Kidney (tissue), 14 donors: Measurements from ENCODE around the gene SYNGR1. TPM values are rescaled to one million over a fixed set of nuclear protein-coding genes. Genes with fewer than 3 reads are reported as not detected.
A peak's percentile ranks its signal among the peaks of the same experiment; 100 is the strongest.

ENCODE experiments used
- DNase-seq, 5 donors: peaks; one replicate each; pipeline ENCODE4 v3.0.0-alpha.2; 2013 to 2020
- FAIRE-seq: peaks from 2 replicates; lab custom pipeline; 2012; peaks lifted over from hg19 to GRCh38; lab: Jason Lieb, UNC
- H3K27ac ChIP-seq, 2 donors: one replicate each; pipeline ENCODE4 v1.7.0; 2013; ENCODE audit warnings: low read depth in 2 of 2, low read length in 2 of 2, inconsistent platforms in 1 of 2
- H3K27me3 ChIP-seq: one replicate; pipeline ENCODE4 v1.7.1; 2013; ENCODE audit warnings: low read length, inconsistent platforms; ENCODE audit not compliant: control insufficient read depth, insufficient read depth
- H3K36me3 ChIP-seq, 3 donors: one replicate each; pipeline versions ENCODE4 v1.7.0 to v1.7.1; 2013; ENCODE audit warnings: low read length in 3 of 3, control low read depth in 1 of 3, inconsistent platforms in 1 of 3; ENCODE audit not compliant: insufficient read depth in 3 of 3, control insufficient read depth in 2 of 3
- H3K4me1 ChIP-seq, 3 donors: one replicate each; pipeline versions ENCODE4 v1.7.0 to v1.7.1; 2013; ENCODE audit warnings: low read length in 3 of 3, inconsistent platforms in 1 of 3, low read depth in 1 of 3; ENCODE audit not compliant: control insufficient read depth in 2 of 3, insufficient read depth in 2 of 3
- H3K4me3 ChIP-seq, 3 donors: one replicate each; pipeline versions ENCODE4 v1.7.0 to v1.8.1; 2013; ENCODE audit warnings: low read length in 3 of 3, control low read depth in 1 of 3, inconsistent platforms in 1 of 3
- H3K9ac ChIP-seq, 3 donors: one replicate each; pipeline versions ENCODE4 v1.7.0 to v1.7.1; 2013; ENCODE audit warnings: low read length in 3 of 3, control low read depth in 1 of 3, inconsistent platforms in 1 of 3
- H3K9me3 ChIP-seq, 3 donors: one replicate each; pipeline versions ENCODE4 v1.7.0 to v1.7.1; 2013; ENCODE audit warnings: low read length in 3 of 3, control low read depth in 1 of 3, inconsistent platforms in 1 of 3; ENCODE audit not compliant: control insufficient read depth in 2 of 3, insufficient read depth in 1 of 3
- intact Hi-C: fragments of 100-400 bp; cut with DNase I; formaldehyde crosslinking; loops from one replicate; pipeline ENCODE4 v1.11.1; 2022
- polyA plus RNA-seq: library from polyadenylated mRNA; stranded (reverse); fragments of 350-450 nt; fragmentation: Illumina TruSeq; extraction: RNeasy Lipid Tissue Mini Kit (QIAGEN cat#74804); gene quantifications from one replicate; pipeline ENCODE4 v1.2.3, GENCODE V29; 2014; ENCODE audit warnings: low read depth, low replicate concordance; ENCODE audit not compliant: insufficient read depth
- total RNA-seq: library from RNA; stranded (reverse); fragmentation: NEBNext Ultra II Directional; extraction: Animal tissue kit (Norgen Biotek cat#: 25700); gene quantifications from one replicate; pipeline ENCODE4 v1.2.1, GENCODE V29; 2021
- TF ChIP-seq, protein P1 (sequence below): IDR thresholded peaks from 3 replicates; pipeline ENCODE4 v1.5.1; 2012; ENCODE audit warnings: mild to moderate bottlenecking, moderate library complexity, borderline replicate concordance; ENCODE audit not compliant: insufficient read depth; ENCODE audit errors: extremely low read depth
- donor health status: control.
- donor health status: control.
- donor health status: control.
- donor health status: control.
- donor health status: control.
- donor health status: DM: yes; HTN: yes; CAD: no.
- donor health status: Normal renal cell carcinoma (clear cell type).

The SYNGR1 gene
- total and polyA plus RNA-seq, 2 donors from 2014 or later, result 21.5 to 43.0 TPM

DNA sequence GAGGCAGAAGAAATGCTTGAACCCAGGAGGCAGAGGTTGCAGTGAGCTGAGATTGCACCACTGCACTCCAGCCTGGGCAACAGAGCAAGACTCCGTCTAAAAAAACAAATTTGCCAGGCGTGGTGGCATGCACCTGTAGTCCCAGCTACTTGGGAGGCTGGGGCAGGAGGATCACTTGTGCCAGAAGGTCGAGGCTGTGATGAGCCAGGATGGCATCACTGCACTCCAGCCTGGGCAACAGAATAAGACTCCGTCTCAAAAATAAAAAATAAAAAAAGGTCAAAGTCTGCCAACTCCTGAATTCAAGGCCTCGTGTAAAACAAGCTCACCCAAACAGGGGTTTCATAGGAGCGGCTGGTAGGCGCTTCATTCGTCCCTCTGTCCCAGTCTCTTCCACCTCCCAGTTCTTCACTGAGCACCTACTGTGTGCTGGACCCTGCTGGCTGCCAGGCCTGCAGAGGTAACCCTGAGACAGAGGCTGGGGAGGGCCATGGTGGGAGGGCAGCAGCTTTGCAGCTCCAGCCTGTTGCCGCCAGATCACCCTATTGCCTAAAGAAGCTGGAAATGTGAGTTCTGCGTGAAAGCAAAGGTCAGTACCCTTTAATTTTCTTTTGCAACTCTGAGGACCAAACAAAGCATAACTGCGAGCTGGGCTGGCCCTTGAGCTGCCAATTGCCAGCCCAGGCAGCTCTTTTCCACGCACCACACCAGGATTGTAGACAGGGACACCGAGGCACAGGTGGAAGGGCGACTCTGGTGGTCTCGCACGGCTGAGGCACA lies 45.7 kb upstream of the SYNGR1 start:
- FAIRE-seq (no peak), DNase-seq (no peak)
- Histone ChIP-seq H3K27me3 (no peaks in the 10 kb centered on the region), H3K27ac (no peak overlapping the region), H3K36me3 (no peaks in the 10 kb centered on the region), H3K4me3 (no peak overlapping the region), H3K4me1 (peaks cover 0 to 17% (median 0%) of the 10 kb centered on the region in 3 donors), H3K9ac (no peak overlapping the region), H3K9me3 (no peaks in the 10 kb centered on the region)
- intact Hi-C loops, result no loop called here
- TF ChIP-seq, protein P1, sequence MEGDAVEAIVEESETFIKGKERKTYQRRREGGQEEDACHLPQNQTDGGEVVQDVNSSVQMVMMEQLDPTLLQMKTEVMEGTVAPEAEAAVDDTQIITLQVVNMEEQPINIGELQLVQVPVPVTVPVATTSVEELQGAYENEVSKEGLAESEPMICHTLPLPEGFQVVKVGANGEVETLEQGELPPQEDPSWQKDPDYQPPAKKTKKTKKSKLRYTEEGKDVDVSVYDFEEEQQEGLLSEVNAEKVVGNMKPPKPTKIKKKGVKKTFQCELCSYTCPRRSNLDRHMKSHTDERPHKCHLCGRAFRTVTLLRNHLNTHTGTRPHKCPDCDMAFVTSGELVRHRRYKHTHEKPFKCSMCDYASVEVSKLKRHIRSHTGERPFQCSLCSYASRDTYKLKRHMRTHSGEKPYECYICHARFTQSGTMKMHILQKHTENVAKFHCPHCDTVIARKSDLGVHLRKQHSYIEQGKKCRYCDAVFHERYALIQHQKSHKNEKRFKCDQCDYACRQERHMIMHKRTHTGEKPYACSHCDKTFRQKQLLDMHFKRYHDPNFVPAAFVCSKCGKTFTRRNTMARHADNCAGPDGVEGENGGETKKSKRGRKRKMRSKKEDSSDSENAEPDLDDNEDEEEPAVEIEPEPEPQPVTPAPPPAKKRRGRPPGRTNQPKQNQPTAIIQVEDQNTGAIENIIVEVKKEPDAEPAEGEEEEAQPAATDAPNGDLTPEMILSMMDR, result no peak

DNA sequence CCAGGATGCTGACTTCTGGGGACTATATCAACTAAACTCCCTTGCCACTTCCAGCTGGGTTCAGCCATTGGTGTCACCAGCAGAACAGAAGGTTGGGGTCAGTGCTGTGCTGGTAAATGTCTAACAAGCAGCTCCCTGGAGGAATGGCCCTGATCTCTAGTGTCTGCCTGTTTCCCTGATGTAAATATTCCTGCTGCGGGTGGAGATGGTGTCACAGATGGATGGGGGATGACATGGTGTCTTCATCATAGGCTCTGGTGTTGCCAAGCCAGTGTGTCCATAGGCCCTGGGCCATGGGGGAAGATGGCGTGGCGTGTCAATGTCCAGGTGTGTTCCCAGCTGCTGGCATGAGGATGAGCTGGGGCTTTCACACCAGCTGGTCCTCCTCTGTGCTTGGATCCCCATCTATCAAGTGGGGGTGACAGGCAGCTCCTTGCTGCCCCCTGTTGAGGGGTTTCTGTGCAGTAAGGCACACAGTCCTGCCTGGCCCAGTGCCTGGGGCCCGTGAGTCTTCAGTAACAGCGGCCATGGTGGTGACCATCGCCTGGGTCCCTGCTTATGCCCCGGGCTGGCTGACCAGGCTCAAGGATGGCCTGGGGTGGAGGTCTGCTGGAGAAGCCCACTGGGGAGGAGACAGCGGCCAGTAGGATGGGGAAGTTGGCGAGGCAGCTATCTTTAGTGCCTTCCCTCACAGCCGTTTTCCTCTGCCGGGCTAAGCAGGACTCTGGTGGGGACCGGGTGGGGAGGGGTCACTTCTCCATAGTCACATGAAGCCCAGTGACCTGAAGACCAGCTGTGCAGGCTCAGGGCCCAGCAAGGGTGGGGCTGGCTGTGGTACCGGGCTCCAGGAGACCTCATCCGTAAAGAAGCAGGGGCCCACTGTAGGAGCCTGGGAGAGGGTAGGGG lies 43.1 kb upstream of the SYNGR1 start:
- DNase-seq (no peak), FAIRE-seq (no peak)
- Histone ChIP-seq H3K4me1 (peaks cover 0 to 4% (median 0%) of the 10 kb centered on the region in 3 donors), H3K36me3 (peaks cover 0 to 6% (median 3%) of the 10 kb centered on the region in 3 donors), H3K9me3 (no peaks in the 10 kb centered on the region), H3K4me3 (no peak overlapping the region), H3K27me3 (no peaks in the 10 kb centered on the region), H3K27ac (no peak overlapping the region), H3K9ac (no peak overlapping the region)
- intact Hi-C loops, result no loop called here
- TF ChIP-seq, protein P1, result peak; percentile 5

DNA sequence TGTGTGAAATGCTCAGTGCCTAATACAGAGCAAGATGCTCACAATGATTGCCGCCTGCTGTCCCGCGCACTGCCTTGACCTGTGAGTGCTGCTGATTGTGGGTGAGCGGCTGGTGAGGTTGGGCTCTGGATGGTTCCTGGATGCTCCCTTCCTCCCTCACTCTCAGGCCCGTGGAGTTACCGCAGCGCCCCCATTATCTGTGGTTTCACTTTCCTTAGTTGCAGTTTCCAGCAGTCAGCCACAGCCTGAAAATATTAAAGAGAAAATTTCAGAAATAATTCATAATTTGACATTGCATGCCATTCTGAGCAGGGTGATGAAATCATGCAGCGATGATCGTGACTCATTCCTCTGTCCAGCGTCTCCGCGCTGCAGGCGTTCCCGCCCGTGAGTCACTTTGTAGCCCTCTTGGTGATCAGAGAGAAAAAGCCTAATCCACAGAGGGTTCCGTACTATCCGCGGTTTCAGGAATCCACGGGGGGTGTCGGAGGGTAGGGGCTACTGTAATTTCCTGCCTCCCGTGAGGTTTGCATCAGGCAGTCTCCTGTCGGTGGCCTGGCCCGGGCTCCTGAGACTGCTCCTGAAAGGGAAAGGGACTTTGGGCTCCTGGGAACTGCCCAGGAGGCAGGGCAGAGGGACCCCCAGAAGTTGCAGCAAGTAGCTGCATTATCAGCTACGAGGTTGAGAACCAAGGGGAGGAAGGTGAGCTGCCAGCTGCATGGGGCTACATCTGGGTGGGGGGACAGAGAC lies 41.0 kb upstream of the SYNGR1 start:
- intact Hi-C loops, result no loop called here

More for the DNA sequence above, 41.0 kb upstream of the SYNGR1 start:
- TF ChIP-seq, protein P1, result no peak
- no peak overlapping the region for H3K9ac ChIP-seq
- no peaks in the 10 kb centered on the region for H3K9me3 ChIP-seq
- H3K36me3 ChIP-seq, result peaks cover 0 to 27% (median 20%) of the 10 kb centered on the region in 3 donors
- H3K27ac ChIP-seq, result peak overlapping the region in 1 of 2 donors; percentile 52
- DNase-seq (no peak), FAIRE-seq (no peak)
- H3K4me1 ChIP-seq, result peaks cover 0 to 5% (median 0%) of the 10 kb centered on the region in 3 donors
- no peak overlapping the region for H3K4me3 ChIP-seq
- H3K27me3 ChIP-seq, result no peaks in the 10 kb centered on the region
